H1 (cell line): ENCODE measurements around the gene AIDA. TPM values are rescaled to one million over a fixed set of nuclear protein-coding genes. Genes with fewer than 3 reads are reported as not detected.

Experiments
- CTCF ChIA-PET: fragments of 300-600 bp; sonication (Branson Sonifier 250); formaldehyde crosslinking; loops from one replicate; lab custom pipeline; 2021; ENCODE audit not compliant: partially characterized antibody; lab: Charles Lee
- POLR2A ChIA-PET: fragments of 300-600 bp; sonication (Branson Sonifier 250); formaldehyde crosslinking; loops from one replicate; lab custom pipeline; 2021; ENCODE audit warnings: inconsistent platforms; ENCODE audit not compliant: partially characterized antibody; lab: Charles Lee
- DNase-seq, 2 experiments: peaks; one replicate each; pipeline versions ENCODE4 v3.0.0 to v3.0.0-alpha.2; 2010 to 2022; ENCODE audit warnings: low spot score in 2 of 2, low read depth in 1 of 2, mixed read lengths in 1 of 2
- FAIRE-seq: peaks from 2 replicates; lab custom pipeline; 2011; peaks lifted over from hg19 to GRCh38; lab: Jason Lieb, UNC
- H2AFZ ChIP-seq: 2 replicates; pipeline ENCODE4 v1.8.1; 2012; ENCODE audit warnings: low read length, inconsistent platforms
- H2AK5ac ChIP-seq: 2 replicates; pipeline ENCODE4 v1.6.1; 2013; ENCODE audit warnings: low read depth, low read length
- H2BK120ac ChIP-seq: replicated peaks from 2 replicates; pipeline ENCODE3; 2013; ENCODE audit warnings: low read depth, low read length, inconsistent platforms
- H2BK12ac ChIP-seq: 2 replicates; pipeline ENCODE4 v1.6.1; 2013; ENCODE audit warnings: low read depth, low read length
- H2BK15ac ChIP-seq: 2 replicates; pipeline ENCODE4 v1.6.1; 2013; ENCODE audit warnings: low read length
- H2BK20ac ChIP-seq: 2 replicates; pipeline ENCODE4 v1.6.1; 2013; ENCODE audit warnings: low read length
- H2BK5ac ChIP-seq: 2 replicates; pipeline ENCODE4 v1.6.1; 2013; ENCODE audit warnings: low read depth, low read length
- H3K14ac ChIP-seq: 2 replicates; pipeline ENCODE4 v1.6.1; 2013; ENCODE audit warnings: inconsistent platforms; ENCODE audit not compliant: insufficient read length
- H3K18ac ChIP-seq: 2 replicates; pipeline ENCODE4 v1.6.1; 2013; ENCODE audit warnings: low read length; ENCODE audit errors: extremely low read depth
- H3K23ac ChIP-seq: 2 replicates; pipeline ENCODE4 v1.6.1; 2013; ENCODE audit warnings: inconsistent platforms; ENCODE audit not compliant: insufficient read length
- H3K23me2 ChIP-seq: 2 replicates; pipeline ENCODE4 v1.6.1; 2013; ENCODE audit warnings: low read depth, low read length
- H3K27ac ChIP-seq: 2 replicates; pipeline ENCODE4 v1.6.1; 2011; ENCODE audit warnings: low read depth, low read length, inconsistent platforms
- H3K27me3 ChIP-seq, 4 experiments: replicated peaks in 1 of 4; 1 replicate in 1 of 4; 2 replicates in 3 of 4; pipeline versions ENCODE4 v1.6.1 to v1.8.1; 2011 to 2013; ENCODE audit warnings: low read length in 3 of 4, mild to moderate bottlenecking in 3 of 4, inconsistent platforms in 2 of 4, mixed read lengths in 2 of 4, moderate library complexity in 1 of 4; ENCODE audit not compliant: control insufficient read depth in 3 of 4, insufficient read depth in 3 of 4; ENCODE audit errors: extremely low read depth in 1 of 4
- H3K36me3 ChIP-seq, 4 experiments: 2 replicates each; pipeline versions ENCODE4 v1.6.1 to v1.8.1; 2011 to 2013; ENCODE audit warnings: mild to moderate bottlenecking in 4 of 4, low read length in 3 of 4, moderate library complexity in 2 of 4, control low read depth in 1 of 4, inconsistent platforms in 1 of 4; ENCODE audit not compliant: insufficient read depth in 4 of 4, control insufficient read depth in 2 of 4
- H3K4ac ChIP-seq: replicated peaks from 2 replicates; pipeline ENCODE3; 2013; ENCODE audit warnings: low read length, low read depth, mixed read lengths, inconsistent platforms; ENCODE audit not compliant: insufficient read length
- H3K4me1 ChIP-seq, 4 experiments: replicated peaks in 1 of 4; 1 replicate in 1 of 4; 2 replicates in 3 of 4; pipeline versions ENCODE4 v1.6.1 to v1.8.1; 2011 to 2013; ENCODE audit warnings: low read length in 3 of 4, inconsistent platforms in 2 of 4, mixed read lengths in 1 of 4; ENCODE audit not compliant: insufficient read depth in 4 of 4, control insufficient read depth in 3 of 4
- H3K4me2 ChIP-seq, 2 experiments: 2 replicates each; pipeline versions ENCODE4 v1.6.1 to v1.8.1; 2011 to 2013; ENCODE audit warnings: low read depth in 2 of 2, low read length in 2 of 2, control low read depth in 1 of 2, inconsistent platforms in 1 of 2, mild to moderate bottlenecking in 1 of 2; ENCODE audit not compliant: insufficient read depth in 1 of 2
- H3K4me3 ChIP-seq, 4 experiments: fragments of 200-600, 300-600 bp in 1 of 4; sonication (generic), shearing (Covaris generic), sonication (Bioruptor Twin) in 1 of 4; 2 replicates each; pipeline versions ENCODE4 v1.5.1 to v1.8.1; 2011 to 2016; ENCODE audit warnings: low read length in 4 of 4, low read depth in 3 of 4, control low read depth in 2 of 4, inconsistent platforms in 2 of 4, mild to moderate bottlenecking in 2 of 4, mixed read lengths in 1 of 4, moderate library complexity in 1 of 4; ENCODE audit not compliant: insufficient read depth in 2 of 4; ENCODE audit errors: extremely low read depth in 1 of 4
- H3K56ac ChIP-seq: replicated peaks from 2 replicates; pipeline ENCODE3; 2013; ENCODE audit warnings: low read depth, mild to moderate bottlenecking, mixed read lengths, low read length, inconsistent platforms; ENCODE audit not compliant: insufficient read length
- H3K79me1 ChIP-seq: 2 replicates; pipeline ENCODE4 v1.6.1; 2013; ENCODE audit warnings: low read depth, low read length, control low read depth
- H3K79me2 ChIP-seq, 2 experiments: 2 replicates each; pipeline versions ENCODE4 v1.6.1 to v1.8.1; 2012 to 2013; ENCODE audit warnings: low read length in 2 of 2, mild to moderate bottlenecking in 2 of 2, inconsistent platforms in 1 of 2; ENCODE audit not compliant: insufficient read depth in 2 of 2, control insufficient read depth in 1 of 2
- H3K9ac ChIP-seq, 4 experiments: replicated peaks in 1 of 4; 1 replicate in 1 of 4; 2 replicates in 3 of 4; pipeline versions ENCODE4 v1.6.1 to v1.8.1; 2011 to 2013; ENCODE audit warnings: low read depth in 3 of 4, low read length in 3 of 4, control low read depth in 2 of 4, mild to moderate bottlenecking in 2 of 4, moderate library complexity in 2 of 4, inconsistent platforms in 1 of 4; ENCODE audit errors: extremely low read depth in 1 of 4
- H3K9me3 ChIP-seq, 2 experiments: 2 replicates each; pipeline versions ENCODE4 v1.6.1 to v1.8.1; 2012 to 2013; ENCODE audit warnings: mild to moderate bottlenecking in 2 of 2, moderate library complexity in 2 of 2, control low read depth in 1 of 2, inconsistent platforms in 1 of 2, low read depth in 1 of 2, low read length in 1 of 2, mixed read lengths in 1 of 2; ENCODE audit not compliant: insufficient read depth in 2 of 2
- H4K20me1 ChIP-seq, 2 experiments: replicated peaks in 1 of 2; 2 replicates each; pipeline versions ENCODE3 to v1.8.1; 2011 to 2013; ENCODE audit warnings: inconsistent platforms in 2 of 2, low read length in 2 of 2, mild to moderate bottlenecking in 1 of 2; ENCODE audit not compliant: insufficient read depth in 2 of 2, control insufficient read depth in 1 of 2
- H4K5ac ChIP-seq: 2 replicates; pipeline ENCODE4 v1.6.1; 2013; ENCODE audit warnings: low read length, low read depth, mixed read lengths, inconsistent platforms; ENCODE audit not compliant: insufficient read length
- H4K8ac ChIP-seq: 2 replicates; pipeline ENCODE4 v1.8.0; 2013; ENCODE audit warnings: mild to moderate bottlenecking, moderate library complexity, low read length, inconsistent platforms; ENCODE audit not compliant: insufficient read depth; ENCODE audit errors: extremely low read depth
- H4K91ac ChIP-seq: replicated peaks from 2 replicates; pipeline ENCODE3; 2013; ENCODE audit warnings: low read length, mixed read lengths, inconsistent platforms; ENCODE audit not compliant: insufficient read length
- CEBPB ChIP-seq: IDR thresholded peaks from 2 replicates; pipeline ENCODE4 v1.6.1; 2012; ENCODE audit warnings: low read depth, low read length
- GTF2F1 ChIP-seq: IDR thresholded peaks from 2 replicates; pipeline ENCODE4 v1.6.1; 2012; ENCODE audit warnings: low read depth, low read length, improper control_type of control experiment, borderline replicate concordance
- SIN3A ChIP-seq, 2 experiments: IDR thresholded peaks in 1 of 2; conservative IDR thresholded peaks in 1 of 2; 2 replicates each; pipeline ENCODE4 v1.6.1; 2011 to 2012; ENCODE audit warnings: low read length in 2 of 2, improper control_type of control experiment in 1 of 2, low read depth in 1 of 2, mild to moderate bottlenecking in 1 of 2
- WGBS, 2 experiments: shearing (Covaris generic) in 1 of 2; methylation state at CpG; one replicate each; pipeline versions ENCODE4 v1.1.6 to v1.1.7; 2013 to 2015; ENCODE audit warnings: low lambda C conversion rate in 2 of 2, mixed read lengths in 2 of 2, inconsistent platforms in 1 of 2, low coverage in 1 of 2, missing lambda C conversion rate in 1 of 2; ENCODE audit not compliant: insufficient replicate concordance in 2 of 2, insufficient coverage in 1 of 2, insufficient read length in 1 of 2; ENCODE audit errors: extremely low coverage in 1 of 2, missing lambda C conversion rate in 1 of 2; 5-methylcytosine and 5-hydroxymethylcytosine counted together
- polyA plus RNA-seq, 7 experiments: library from polyadenylated mRNA; depleted of rRNA in 3 of 7; stranded (reverse) in 5 of 7; unstranded in 2 of 7; fragments of >200 nt in 5 of 7; fragments of 200-250 nt in 2 of 7; gene quantifications; 1 replicate in 5 of 7; 2 replicates in 1 of 7; 4 replicates in 1 of 7; pipeline versions ENCODE4 v1.2.1 to v1.2.3, GENCODE V29; 2011 to 2013; ENCODE audit warnings: missing spikeins in 2 of 7, mixed read lengths in 2 of 7
- total RNA-seq: library from RNA; stranded (reverse); fragmentation: NEBNext Ultra II Directional; extraction: Animal tissue kit (Norgen Biotek cat#: 25700); gene quantifications from 2 replicates; pipeline ENCODE4 v1.2.1, GENCODE V29; 2021

Gene AIDA
- total and polyA plus RNA-seq, 2 of the 8 experiments (the other 6 are each of a cell fraction or from before 2014, with no cell fraction given) = 52.5 to 103 TPM

GRCh38 chr1:222736972-222737371 lies 24.7 kb upstream of the AIDA start, which contains the start of gene FAM177B:
FAM177B (plus strand) TSS chr1:222737202; CDS start chr1:222746546, 9,344 bp downstream.
- Histone ChIP-seq H3K9ac (no peak within 1 kb of the TSS), H3K4me2 (peak within 1 kb of the TSS; percentile 36 to 47)
- POLR2A ChIA-PET = interaction anchor here (0.6 to 1.6 kb wide), 3 partner anchors 13 to 267 kb away, joined by 3 to 5 read pairs (median 4); no protein-coding TSS in a partner anchor

More at GRCh38 chr1:222736972-222737371, 24.7 kb upstream of the AIDA start, which contains the start of gene FAM177B:
- Histone ChIP-seq H3K79me2 (no peaks in the 10 kb centered on the region), H4K5ac (peak within 1 kb of the TSS; percentile 55), H2BK20ac (peak within 1 kb of the TSS; percentile 40), H3K79me1 (no peaks in the 10 kb centered on the region), H2BK5ac (0 out of 2 replicates have a peak within 1 kb of the TSS, but pooled peaks have one; percentile 66), H3K56ac (no peak within 1 kb of the TSS), H3K23ac (no peak within 1 kb of the TSS), H3K4ac (peak within 1 kb of the TSS; percentile 4), H2AFZ (peak within 1 kb of the TSS; percentile 64), H4K8ac (no peak within 1 kb of the TSS), H3K4me3 (peak within 1 kb of the TSS in 1 of 4 experiments; percentile 18; a peak in 1 of 8 replicates), H3K27me3 (no peaks in the 10 kb centered on the region), H2AK5ac (no peak within 1 kb of the TSS), H2BK12ac (peak within 1 kb of the TSS; percentile 11; the same call in 1 of the 2 replicates), H4K20me1 (no peaks in the 10 kb centered on the region), H2BK15ac (peak within 1 kb of the TSS; percentile 36; the same call in 1 of the 2 replicates), H3K23me2 (no peaks in the 10 kb centered on the region), H3K18ac (peak within 1 kb of the TSS; percentile 55; the same call in 1 of the 2 replicates), H4K91ac (peak within 1 kb of the TSS; percentile 18), H3K9me3 (no peaks in the 10 kb centered on the region), H3K14ac (no peak within 1 kb of the TSS), H3K27ac (no peak within 1 kb of the TSS), H2BK120ac (peak within 1 kb of the TSS; percentile 21), H3K36me3 (peaks cover 0 to 23% (median 10%) of the 10 kb centered on the region in 4 experiments; a peak in 5 of 8 replicates), H3K4me1 (peaks cover 6 to 14% (median 11%) of the 10 kb centered on the region in 4 experiments; a peak in 6 of 7 replicates)
- CTCF ChIA-PET = interaction anchor here (0.6 to 2.0 kb wide), 11 partner anchors 11 to 399 kb away, joined by 3 to 7 read pairs (median 4); no protein-coding TSS in a partner anchor
- FAIRE-seq = no peak
- no peak for DNase-seq
- 62% methylated on average over 1 of the region's 1 CpG; no CpG with 5 or more reads in 1 of the 2 experiments for whole genome bisulfite sequencing, 2 experiments
- no peak for TF ChIP-seq CEBPB
- TF ChIP-seq GTF2F1 = no peak
- no peak for TF ChIP-seq SIN3A (conservative IDR thresholded peaks at IDR 0.05 in 1 of 2, IDR thresholded peaks at IDR 0.05 in 1 of 2; ENCODE audit: low read depth in 1 of 2, low read length in 2 of 2)
